Fibroblast of lung (primary cell): Measurements from ENCODE around the gene ZNF609.

Experiments used
- CTCF ChIP-seq, 2 donors: IDR thresholded peaks in 1 of 2; conservative IDR thresholded peaks in 1 of 2; 1 replicate in 1 of 2; 2 replicates in 1 of 2; pipeline ENCODE4 v1.5.1; 2011 to 2012; ENCODE audit warnings: low read length in 2 of 2, control low read depth in 1 of 2, inconsistent platforms in 1 of 2, low read depth in 1 of 2, mild to moderate bottlenecking in 1 of 2
- EZH2 ChIP-seq: IDR thresholded peaks from 2 replicates; pipeline ENCODE4 v1.5.1; 2012; ENCODE audit warnings: low read length, control low read depth, mild to moderate bottlenecking; ENCODE audit errors: missing control alignments

- TF ChIP-seq CTCF (conservative IDR thresholded peaks at IDR 0.05 in 1 of 2, IDR thresholded peaks at IDR 0.05 in 1 of 2; ENCODE audit: low read depth in 1 of 2, low read length in 2 of 2) (no peak), EZH2 (no peak)
Measured at GRCh38 chr15:64566629-64567427, 106.5 kb downstream of the ZNF609 start.
